Panc1 (cell line): ENCODE data around the gene MICAL2. TPM values are rescaled to one million over a fixed set of nuclear protein-coding genes. Genes with fewer than 3 reads are reported as not detected.

Source experiments
- ATAC-seq: fragments of 200-7000 bp; cut with Tn5 transposase; 2 replicates; pipeline ENCODE4 v1.9.1; 2020; ENCODE audit warnings: mild to moderate bottlenecking, moderate library complexity
- BruUV-seq: library from RNA; stranded (reverse); fragments of 400-500 nt; replicated peaks from 2 replicates; lab custom pipeline; 2021; lab: Mats Ljungman, UMichigan
- CTCF ChIA-PET: fragments of 300-600 bp; sonication (Branson Sonifier 250); formaldehyde crosslinking; loops from one replicate; lab custom pipeline; 2022; ENCODE audit warnings: antibody characterized with exemption; lab: Charles Lee
- POLR2A ChIA-PET: fragments of 300-600 bp; sonication (Branson Sonifier 250); formaldehyde crosslinking; loops from one replicate; lab custom pipeline; 2022; ENCODE audit warnings: antibody characterized with exemption; lab: Charles Lee
- DNase-seq: peaks from one replicate; pipeline ENCODE4 v3.0.0-alpha.2; 2010; ENCODE audit warnings: low read depth, low spot score
- H3K27ac ChIP-seq: 2 replicates; pipeline ENCODE4 v1.5.1; 2011; ENCODE audit warnings: mild to moderate bottlenecking, low read length, inconsistent platforms
- H3K27me3 ChIP-seq: fragments of 200-500 bp; sonication (Bioruptor generic); 2 replicates; pipeline ENCODE4 v1.6.0; 2014; ENCODE audit warnings: low read length, inconsistent platforms; ENCODE audit not compliant: control insufficient read depth, insufficient read depth
- H3K36me3 ChIP-seq: fragments of 200-500 bp; sonication (Bioruptor generic); 2 replicates; pipeline ENCODE4 v1.5.1; 2014; ENCODE audit warnings: inconsistent platforms, mild to moderate bottlenecking, low read length, moderate library complexity; ENCODE audit not compliant: control insufficient read depth, insufficient read depth
- H3K4me1 ChIP-seq: 2 replicates; pipeline ENCODE4 v1.5.1; 2011; ENCODE audit warnings: inconsistent platforms, mild to moderate bottlenecking, low read length, moderate library complexity; ENCODE audit not compliant: control insufficient read depth, insufficient read depth
- H3K4me3 ChIP-seq, 2 experiments: 2 replicates each; pipeline ENCODE4 v1.5.1; 2011 to 2012; ENCODE audit warnings: low read depth in 2 of 2, low read length in 2 of 2, mild to moderate bottlenecking in 2 of 2, inconsistent platforms in 1 of 2, moderate library complexity in 1 of 2
- H3K9me3 ChIP-seq: fragments of 200-500 bp; sonication (Bioruptor generic); 2 replicates; pipeline ENCODE4 v1.5.1; 2014; ENCODE audit warnings: low read depth, mild to moderate bottlenecking, inconsistent platforms, low read length, moderate library complexity; ENCODE audit not compliant: control insufficient read depth, insufficient read depth
- CTCF ChIP-seq: fragments of 450-650 bp; IDR thresholded peaks from 2 replicates; pipeline ENCODE4 v1.5.1; 2017; ENCODE audit warnings: mild to moderate bottlenecking
- POLR2AphosphoS5 ChIP-seq: IDR thresholded peaks from 2 replicates; pipeline ENCODE4 v1.6.1; 2012; ENCODE audit warnings: mild to moderate bottlenecking, low read depth, low read length, moderate library complexity
- REST ChIP-seq, 2 experiments: IDR thresholded peaks; 2 replicates each; pipeline ENCODE4 v1.6.1; 2011 to 2012; ENCODE audit warnings: low read depth in 2 of 2, control low read depth in 1 of 2, low read length in 1 of 2, mild to moderate bottlenecking in 1 of 2, moderate library complexity in 1 of 2; ENCODE audit not compliant: insufficient read depth in 1 of 2
- SIN3A ChIP-seq: IDR thresholded peaks from 2 replicates; pipeline ENCODE4 v1.6.1; 2012; ENCODE audit warnings: low read depth, mild to moderate bottlenecking, low read length, moderate library complexity, borderline replicate concordance; ENCODE audit not compliant: insufficient read depth
- TCF7L2 ChIP-seq: IDR thresholded peaks from 2 replicates; pipeline ENCODE4 v1.6.1; 2011; ENCODE audit warnings: mild to moderate bottlenecking, low read depth, low read length, inconsistent platforms
- in situ Hi-C: cut with HindIII; loops from 2 replicates; pipeline ENCODE4 v1.10.0; 2016; ENCODE audit warnings: low sequenced_read_pairs, low pct_unique_long_range_greater_than_20kb
- intact Hi-C: fragments of 100-400 bp; cut with micrococcal nuclease; formaldehyde crosslinking; loops from one replicate; pipeline ENCODE4 v1.10.0; 2022; ENCODE audit not compliant: unreplicated experiment
- total RNA-seq: library from RNA; stranded (reverse); gene quantifications from one replicate; pipeline ENCODE4 v1.2.1, GENCODE V29; 2021; ENCODE audit not compliant: unreplicated experiment

Gene MICAL2
- total RNA-seq, 1 experiment from 2014 or later, result 199 TPM

DNA sequence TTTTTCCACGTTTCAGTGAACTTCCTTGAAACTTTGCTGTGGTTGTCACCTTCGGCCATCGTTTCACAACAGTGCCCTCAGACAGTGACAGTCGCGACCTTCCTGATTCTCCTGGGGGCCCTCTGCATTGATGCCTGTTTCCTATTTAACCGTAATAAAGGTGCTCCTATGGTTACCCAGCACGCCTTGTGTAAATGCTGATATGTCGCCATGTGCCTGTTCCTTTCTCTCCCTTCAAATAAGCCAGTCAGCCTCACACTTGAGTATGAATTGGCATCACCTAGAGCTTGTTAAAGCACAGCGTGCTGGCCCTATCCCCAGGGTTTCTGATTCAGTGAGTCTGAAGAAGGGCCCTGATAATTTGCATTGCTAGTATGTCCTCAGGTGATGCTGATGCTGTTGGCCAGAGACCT, 104.8 kb downstream of the MICAL2 start:
- Histone ChIP-seq H3K4me1 (no peaks in the 10 kb centered on the region), H3K9me3 (no peaks in the 10 kb centered on the region), H3K4me3 (no peak overlapping the region), H3K36me3 (peaks cover 5% of the 10 kb centered on the region), H3K27me3 (no peaks in the 10 kb centered on the region), H3K27ac (no peak overlapping the region)
- in situ Hi-C loops, result no loop called here
- BruUV-seq, result no TSS peak
- no peak for TF ChIP-seq POLR2AphosphoS5
- TF ChIP-seq TCF7L2, result no peak
- TF ChIP-seq CTCF, result no peak
- no peak for TF ChIP-seq SIN3A
- TF ChIP-seq REST (IDR thresholded peaks at IDR 0.05; ENCODE audit: insufficient read depth in 1 of 2, low read depth in 2 of 2, low read length in 1 of 2), result no peak
- ChIA-PET POLR2A (interaction anchor here (1.5 kb wide), 1 partner anchor 26 kb away, joined by 4 read pairs; no protein-coding TSS in a partner anchor), CTCF (no interaction called here)
- DNase-seq (no peak), ATAC-seq (no peak)
- intact Hi-C loops, result no loop called here

DNA sequence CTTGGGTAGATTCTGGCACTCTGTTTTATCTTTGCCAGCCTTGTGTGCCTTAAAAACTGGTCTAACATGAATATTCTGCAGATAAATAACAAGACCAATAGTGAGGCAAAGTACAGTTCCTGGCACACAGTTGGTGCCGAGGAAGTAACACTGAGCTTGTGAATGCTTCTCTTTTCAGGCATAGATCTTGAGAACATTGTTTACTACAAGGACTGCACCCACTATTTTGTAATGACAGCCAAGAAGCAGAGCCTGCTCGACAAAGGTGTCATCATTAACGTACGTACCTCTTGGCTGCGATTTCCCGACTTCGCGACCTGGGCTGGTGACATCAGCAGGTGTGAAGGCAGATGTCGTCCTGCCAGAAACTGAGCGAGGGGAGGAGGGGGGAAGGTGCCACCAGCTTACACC, 105.7 kb downstream of the MICAL2 start:
- ATAC-seq (no peak), DNase-seq (no peak)
- peaks cover 5% of the 10 kb centered on the region for H3K36me3 ChIP-seq
- ChIA-PET CTCF (no interaction called here), POLR2A (interaction anchor here (0.6 kb wide), 1 partner anchor 489 kb away, joined by 3 read pairs; no protein-coding TSS in a partner anchor)
- no TSS peak for BruUV-seq
- H3K27me3 ChIP-seq, result no peaks in the 10 kb centered on the region
- H3K27ac ChIP-seq, result no peak overlapping the region
- intact Hi-C loops, result no loop called here
- H3K4me3 ChIP-seq, result no peak overlapping the region
- TF ChIP-seq POLR2AphosphoS5 (no peak), SIN3A (no peak), CTCF (no peak), TCF7L2 (no peak)
- in situ Hi-C loops, result no loop called here
- H3K9me3 ChIP-seq, result no peaks in the 10 kb centered on the region
- no peaks in the 10 kb centered on the region for H3K4me1 ChIP-seq
